Fibroblast of pulmonary artery (primary cell): ENCODE measurements around the gene SEC63.
A peak's percentile ranks its signal among the peaks of the same experiment; 100 is the strongest.

Experiments
- DNase-seq: peaks from one replicate; pipeline ENCODE4 v3.0.0-alpha.2; 2010; ENCODE audit warnings: low read depth
- H3K4me3 ChIP-seq: replicated peaks from 2 replicates; pipeline ENCODE4 v1.5.1; 2011; ENCODE audit warnings: low read depth, mild to moderate bottlenecking, control low read depth, low read length, moderate library complexity
- TF ChIP-seq, protein P1 (sequence below): IDR thresholded peaks from 2 replicates; pipeline ENCODE4 v1.5.1; 2011; ENCODE audit warnings: mild to moderate bottlenecking, control low read depth, low read length, inconsistent platforms; ENCODE audit errors: missing control alignments

SEC63 gene

GRCh38 chr6:107983811-107984210 lies 25.8 kb upstream of the SEC63 start:
- DNase-seq: no peak
- H3K4me3 ChIP-seq: no peak overlapping the region
- TF ChIP-seq, protein P1, sequence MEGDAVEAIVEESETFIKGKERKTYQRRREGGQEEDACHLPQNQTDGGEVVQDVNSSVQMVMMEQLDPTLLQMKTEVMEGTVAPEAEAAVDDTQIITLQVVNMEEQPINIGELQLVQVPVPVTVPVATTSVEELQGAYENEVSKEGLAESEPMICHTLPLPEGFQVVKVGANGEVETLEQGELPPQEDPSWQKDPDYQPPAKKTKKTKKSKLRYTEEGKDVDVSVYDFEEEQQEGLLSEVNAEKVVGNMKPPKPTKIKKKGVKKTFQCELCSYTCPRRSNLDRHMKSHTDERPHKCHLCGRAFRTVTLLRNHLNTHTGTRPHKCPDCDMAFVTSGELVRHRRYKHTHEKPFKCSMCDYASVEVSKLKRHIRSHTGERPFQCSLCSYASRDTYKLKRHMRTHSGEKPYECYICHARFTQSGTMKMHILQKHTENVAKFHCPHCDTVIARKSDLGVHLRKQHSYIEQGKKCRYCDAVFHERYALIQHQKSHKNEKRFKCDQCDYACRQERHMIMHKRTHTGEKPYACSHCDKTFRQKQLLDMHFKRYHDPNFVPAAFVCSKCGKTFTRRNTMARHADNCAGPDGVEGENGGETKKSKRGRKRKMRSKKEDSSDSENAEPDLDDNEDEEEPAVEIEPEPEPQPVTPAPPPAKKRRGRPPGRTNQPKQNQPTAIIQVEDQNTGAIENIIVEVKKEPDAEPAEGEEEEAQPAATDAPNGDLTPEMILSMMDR: no peak

DNA sequence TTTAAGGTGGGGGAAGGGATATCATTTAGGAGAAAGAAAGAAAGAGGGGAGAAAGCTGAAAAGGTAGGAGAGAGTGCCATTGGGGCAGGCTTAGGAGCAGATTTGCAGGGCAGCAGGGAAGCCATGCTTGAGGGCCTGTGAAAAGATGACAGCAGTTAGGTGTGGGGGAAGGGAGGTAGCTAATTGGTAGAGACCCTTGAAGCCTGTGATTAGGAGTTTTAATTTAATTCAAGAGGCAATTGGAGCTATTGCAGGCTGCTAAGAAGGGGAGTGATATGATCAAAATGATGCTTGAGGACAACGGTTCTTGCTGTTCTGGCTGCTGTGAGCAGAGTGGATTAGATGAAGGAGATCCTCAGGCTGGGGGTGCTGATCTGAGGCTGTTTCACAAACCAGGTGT lies 24.5 kb upstream of the SEC63 start:
- TF ChIP-seq, protein P1: no peak
- no peak overlapping the region for H3K4me3 ChIP-seq
- DNase-seq: no peak

DNA sequence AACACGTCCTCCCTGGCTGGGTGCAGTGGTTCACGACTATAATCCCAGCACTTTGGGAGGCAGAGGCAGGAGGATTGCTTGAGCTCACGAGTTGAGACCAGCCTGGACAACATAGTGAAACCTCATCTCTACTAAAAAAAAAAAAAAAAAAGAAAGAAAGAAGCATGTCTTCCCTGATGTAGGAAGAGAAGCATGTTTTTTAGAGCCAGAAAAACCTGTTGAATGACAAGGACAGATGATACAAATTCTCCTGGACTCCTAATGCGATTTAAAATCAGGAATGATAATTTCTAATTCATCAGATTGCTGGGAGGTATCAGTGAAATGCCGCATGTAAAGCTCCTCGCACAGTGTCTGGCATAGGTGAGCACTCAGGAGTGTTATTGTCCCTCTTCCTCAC lies 23.7 kb upstream of the SEC63 start:
- no peak for DNase-seq
- H3K4me3 ChIP-seq: no peak overlapping the region
- TF ChIP-seq, protein P1: no peak

DNA sequence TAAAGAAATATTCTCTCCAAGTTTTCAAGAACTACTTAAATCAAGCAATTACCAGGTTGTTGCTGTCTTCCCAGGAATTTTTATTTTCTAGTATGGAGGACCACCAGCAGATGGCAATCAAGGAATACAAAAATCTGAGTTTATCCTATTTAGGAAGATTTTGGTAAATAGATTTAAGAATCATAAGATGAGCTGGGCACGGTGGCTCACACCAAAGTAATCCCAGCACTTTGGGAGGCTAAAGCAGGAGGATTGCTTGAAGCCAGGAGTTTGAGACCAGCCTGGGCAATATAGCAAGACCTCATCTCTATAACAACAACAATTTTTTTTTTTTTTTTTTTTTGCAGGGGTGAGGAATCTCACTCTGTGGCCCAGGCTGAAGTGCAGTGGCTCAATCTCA lies 19.3 kb upstream of the SEC63 start:
- TF ChIP-seq, protein P1: peak; percentile 49
- peak; percentile 61 for DNase-seq

GRCh38 chr6:107976155-107976783 lies 18.3 kb upstream of the SEC63 start:
- DNase-seq: no peak
- no peak overlapping the region for H3K4me3 ChIP-seq
- TF ChIP-seq, protein P1: no peak

More for the DNA sequence above, 19.3 kb upstream of the SEC63 start:
- no peak overlapping the region for H3K4me3 ChIP-seq

GRCh38 chr6:107973594-107973993 lies 15.6 kb upstream of the SEC63 start:
- H3K4me3 ChIP-seq: no peak overlapping the region
- TF ChIP-seq, protein P1: no peak
- DNase-seq: no peak
